RWPE1 (cell line): ENCODE measurements around the gene CUBN.

Experiments used
- CTCF ChIA-PET: fragments of 350-600 bp; sonication (Branson Sonifier 250); formaldehyde crosslinking; extraction: SDS; loops from one replicate; lab custom pipeline; 2021; lab: Yijun Ruan, JAX
- POLR2A ChIA-PET: fragments of 400-600 bp; formaldehyde crosslinking; extraction: SDS; loops from one replicate; lab custom pipeline; 2020; ENCODE audit warnings: antibody characterized with exemption; ENCODE audit not compliant: low non-redundant PET; lab: Yijun Ruan, JAX
- DNase-seq: peaks from one replicate; pipeline ENCODE4 v3.0.0; 2012; ENCODE audit warnings: low spot score
- H3K27ac ChIP-seq: fragments of 450-650 bp; 2 replicates; pipeline ENCODE4 v1.5.1; 2017
- CTCF ChIP-seq: fragments of 450-650 bp; conservative IDR thresholded peaks from 2 replicates; pipeline ENCODE4 v1.5.1; 2017; ENCODE audit warnings: low read depth, mild to moderate bottlenecking

Gene CUBN

GRCh38 chr10:16789261-16789660, 340.4 kb downstream of the CUBN start:
- no peak for TF ChIP-seq CTCF
- no peak overlapping the region for H3K27ac ChIP-seq
- no peak for DNase-seq
- ChIA-PET POLR2A (interaction anchor here (0.6 kb wide), 1 partner anchor 994 kb away, joined by 3 read pairs; no protein-coding TSS in a partner anchor), CTCF (interaction anchor here (0.6 kb wide), 1 partner anchor 468 kb away, joined by 4 read pairs; no protein-coding TSS in a partner anchor)

- no peak for TF ChIP-seq CTCF
- POLR2A ChIA-PET: interaction anchor here (0.6 kb wide), 1 partner anchor 994 kb away, joined by 3 read pairs; no protein-coding TSS in a partner anchor
- no peak overlapping the region for H3K27ac ChIP-seq
- CTCF ChIA-PET: interaction anchor here (0.6 kb wide), 1 partner anchor 468 kb away, joined by 4 read pairs; no protein-coding TSS in a partner anchor
- DNase-seq: no peak
These were observed 340.8 kb downstream of the CUBN start for GRCh38 chr10:16788778-16789177.

GRCh38 chr10:16788125-16788524, 341.5 kb downstream of the CUBN start:
- no peak for TF ChIP-seq CTCF
- ChIA-PET CTCF (no interaction called here), POLR2A (no interaction called here)
- no peak overlapping the region for H3K27ac ChIP-seq
- no peak for DNase-seq

GRCh38 chr10:16787361-16787791, 342.2 kb downstream of the CUBN start:
- ChIA-PET POLR2A (no interaction called here), CTCF (no interaction called here)
- TF ChIP-seq CTCF: no peak
- no peak for DNase-seq
- H3K27ac ChIP-seq: no peak overlapping the region

GRCh38 chr10:16780338-16780880, 349.2 kb downstream of the CUBN start:
- no peak for TF ChIP-seq CTCF
- CTCF ChIA-PET: no interaction called here
- DNase-seq: no peak
- POLR2A ChIA-PET: no interaction called here
- H3K27ac ChIP-seq: no peak overlapping the region

GRCh38 chr10:16779384-16779915, 350.2 kb downstream of the CUBN start:
- TF ChIP-seq CTCF: no peak
- ChIA-PET CTCF (interaction anchor here (1.1 kb wide), 1 partner anchor 11 kb away, joined by 3 read pairs; no protein-coding TSS in a partner anchor), POLR2A (no interaction called here)
- no peak overlapping the region for H3K27ac ChIP-seq
- DNase-seq: no peak
